Fibroblast of pulmonary artery (primary cell): Measurements from ENCODE around the gene APOBEC3C.
"Not testable (repeated sequence)": the region's sequence is repeated elsewhere in the genome, so short reads cannot be mapped to it uniquely, and the experiment has no call there.

Source experiments
- DNase-seq: peaks from one replicate; pipeline ENCODE4 v3.0.0-alpha.2; 2010; ENCODE audit warnings: low read depth
- H3K4me3 ChIP-seq: replicated peaks from 2 replicates; pipeline ENCODE4 v1.5.1; 2011; ENCODE audit warnings: low read depth, mild to moderate bottlenecking, control low read depth, low read length, moderate library complexity
- CTCF ChIP-seq: IDR thresholded peaks from 2 replicates; pipeline ENCODE4 v1.5.1; 2011; ENCODE audit warnings: mild to moderate bottlenecking, control low read depth, low read length, inconsistent platforms; ENCODE audit errors: missing control alignments

The APOBEC3C gene

GRCh38 chr22:38984224-38984623 lies 29.8 kb upstream of the APOBEC3C start:
- no peak for TF ChIP-seq CTCF
- DNase-seq: no peak
- H3K4me3 ChIP-seq: no peak overlapping the region

GRCh38 chr22:38984784-38985757 lies 29.0 kb upstream of the APOBEC3C start:
- DNase-seq, H3K4me3 ChIP-seq: not testable (repeated sequence)

- no peak overlapping the region for H3K4me3 ChIP-seq
- TF ChIP-seq CTCF: no peak
- DNase-seq: no peak
These were observed 27.4 kb upstream of the APOBEC3C start for GRCh38 chr22:38986629-38987028.

- DNase-seq: no peak
- TF ChIP-seq CTCF: no peak
- H3K4me3 ChIP-seq: no peak overlapping the region
These were observed 26.7 kb upstream of the APOBEC3C start for GRCh38 chr22:38987171-38987895.

GRCh38 chr22:38989466-38989865 lies 24.6 kb upstream of the APOBEC3C start:
- no peak overlapping the region for H3K4me3 ChIP-seq
- no peak for DNase-seq
- TF ChIP-seq CTCF: no peak

- not testable (repeated sequence) for H3K4me3 ChIP-seq, DNase-seq
These were observed 21.1 kb upstream of the APOBEC3C start for GRCh38 chr22:38992871-38993371.

- DNase-seq: no peak
- no peak for TF ChIP-seq CTCF
- no peak overlapping the region for H3K4me3 ChIP-seq
These were observed 18.0 kb upstream of the APOBEC3C start for GRCh38 chr22:38996105-38996504.

GRCh38 chr22:38997518-38997917 lies 16.5 kb upstream of the APOBEC3C start:
- TF ChIP-seq CTCF: no peak
- no peak overlapping the region for H3K4me3 ChIP-seq

More at GRCh38 chr22:38997518-38997917, 16.5 kb upstream of the APOBEC3C start:
- DNase-seq: no peak
